ENCODE measurements around the gene AFF1. TPM values are rescaled to one million over a fixed set of nuclear protein-coding genes. Genes with fewer than 3 reads are reported as not detected.

Gene AFF1
- total RNA-seq, 1 experiment from 2014 or later: 93.4 TPM

DNA sequence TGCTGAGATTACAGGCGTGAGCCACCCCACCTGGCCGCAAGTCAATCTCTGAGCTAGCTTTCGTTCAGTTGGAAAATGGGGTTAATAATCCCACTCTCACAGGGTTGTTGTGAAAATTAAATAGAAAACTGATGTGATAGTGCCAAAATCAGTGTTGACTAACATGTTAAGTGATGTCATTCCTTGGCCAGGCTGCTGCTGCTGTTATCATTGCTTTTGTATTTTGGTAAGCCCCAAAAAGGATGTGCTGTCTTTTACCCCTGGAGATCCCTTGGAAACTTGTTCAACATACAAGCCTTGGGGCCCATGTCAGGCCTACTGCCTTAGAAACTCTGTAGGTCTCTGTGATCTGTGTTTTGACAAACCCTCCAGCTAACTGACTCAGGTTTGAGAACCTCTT lies 106.3 kb downstream of the AFF1 start:
- Mint-ChIP-seq H3K9me3 (no peaks in the 10 kb centered on the region), H3K4me3 (no peak overlapping the region), H3K27ac (0 out of 2 replicates have a peak overlapping the region, but pooled peaks have one; percentile 11), H3K36me3 (no peaks in the 10 kb centered on the region), H3K27me3 (ENCODE audit: low read depth) (no peaks in the 10 kb centered on the region), H3K4me1 (peaks cover 42% of the 10 kb centered on the region)
- CTCF ChIA-PET: interaction anchor here (0.7 to 3.1 kb wide), 3 partner anchors 35 to 119 kb away, joined by 3 to 15 read pairs (median 3); no protein-coding TSS in a partner anchor
- POLR2A ChIA-PET: interaction anchor here (1.2 to 1.3 kb wide), 2 partner anchors 11 to 106 kb away, joined by 3 read pairs; partner anchors contain the start of gene AFF1
- ATAC-seq (no peak), DNase-seq (ENCODE audit: low spot score) (no peak)
- TF ChIP-seq GRHL2 (CRISPR knock-in tag; IDR thresholded peaks at IDR 0.05; ENCODE audit: insufficient replicate concordance, severe bottlenecking): no peak

DNA sequence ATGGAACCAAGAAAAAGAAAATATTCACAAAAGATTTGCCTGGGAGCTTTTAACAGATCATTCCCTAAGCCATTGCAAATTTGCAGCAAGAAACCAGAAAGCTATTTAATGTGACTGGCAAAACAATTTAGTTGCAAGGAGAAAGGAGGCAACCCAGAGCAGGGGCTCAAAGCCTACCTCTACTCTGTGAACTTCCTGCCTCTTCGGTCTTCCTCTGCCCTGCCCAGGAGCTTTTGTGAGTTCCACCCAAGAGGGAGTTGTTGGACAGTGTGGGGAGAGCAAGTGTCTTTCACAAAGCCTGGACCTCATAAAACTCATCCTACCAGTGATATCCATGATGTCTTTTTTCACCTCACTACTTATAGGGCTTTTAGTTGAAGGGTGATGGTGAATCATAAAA lies 107.4 kb downstream of the AFF1 start:
- DNase-seq (ENCODE audit: low spot score) (no peak), ATAC-seq (peak; percentile 13; the same call in 1 of the 2 replicates)
- Mint-ChIP-seq H3K4me1 (peaks cover 31% of the 10 kb centered on the region), H3K9me3 (no peaks in the 10 kb centered on the region), H3K27me3 (ENCODE audit: low read depth) (no peaks in the 10 kb centered on the region), H3K36me3 (peaks cover 10% of the 10 kb centered on the region), H3K27ac (no peak overlapping the region), H3K4me3 (no peak overlapping the region)
- TF ChIP-seq KAT7 (CRISPR knock-in tag; IDR thresholded peaks at IDR 0.05; ENCODE audit: borderline replicate concordance): no peak
- no peak for TF ChIP-seq MXD4 (CRISPR knock-in tag; IDR thresholded peaks at IDR 0.05; ENCODE audit: borderline replicate concordance)
- TF ChIP-seq ETV6 (CRISPR knock-in tag; IDR thresholded peaks at IDR 0.05): no peak
- no peak for TF ChIP-seq NR3C1 (CRISPR knock-in tag; conservative IDR thresholded peaks at IDR 0.05; ENCODE audit: low read depth)
- CTCF ChIA-PET: interaction anchor here (1.2 to 3.1 kb wide), 3 partner anchors 12 to 120 kb away, joined by 3 to 15 read pairs (median 13); no protein-coding TSS in a partner anchor
- POLR2A ChIA-PET: interaction anchor here (1.2 to 1.3 kb wide), 2 partner anchors 10 to 107 kb away, joined by 3 read pairs; partner anchors contain the start of gene AFF1

DNA sequence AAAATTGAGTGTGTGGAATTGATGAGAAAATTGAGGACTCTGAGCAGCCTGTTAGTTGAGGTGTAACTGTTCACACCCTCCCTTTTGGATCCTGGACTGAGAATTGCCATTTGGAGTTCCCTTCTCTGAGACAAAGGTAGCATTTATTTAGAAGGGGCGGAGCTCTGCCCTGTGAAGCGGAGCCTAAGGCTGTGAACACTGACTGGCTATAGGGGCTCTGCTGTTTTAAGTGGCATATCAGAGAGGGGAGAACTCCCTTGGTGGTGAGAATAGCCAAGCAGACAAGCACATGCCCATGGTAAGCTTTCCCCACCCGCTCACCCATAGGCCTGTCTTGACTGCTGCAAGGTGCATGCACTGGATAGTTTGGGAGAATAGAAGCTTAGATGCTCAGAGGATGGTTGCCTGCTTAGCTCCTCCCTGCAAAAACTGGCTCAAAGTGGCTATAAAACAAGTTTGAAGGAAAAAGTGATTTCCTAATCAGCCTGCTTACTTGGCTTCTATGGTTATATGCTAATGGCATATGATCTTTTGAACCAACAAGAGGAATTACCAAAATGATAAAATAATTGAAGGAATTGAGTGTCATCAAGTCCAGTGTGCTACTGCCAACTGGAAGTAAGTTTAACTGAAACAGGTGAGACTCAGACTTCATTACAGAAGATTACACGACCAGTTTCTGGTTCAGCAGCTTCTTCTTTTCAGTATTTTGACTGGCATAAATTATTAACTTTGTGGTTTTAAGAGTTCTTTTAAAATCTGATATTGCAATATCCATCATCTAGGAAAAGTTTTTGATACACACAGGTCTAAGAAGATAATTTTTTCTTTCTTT lies 108.4 kb downstream of the AFF1 start:
- H3K9me3 Mint-ChIP-seq: no peaks in the 10 kb centered on the region
- peaks cover 14% of the 10 kb centered on the region for H3K36me3 Mint-ChIP-seq
- H3K27me3 Mint-ChIP-seq (ENCODE audit: low read depth): no peaks in the 10 kb centered on the region
- TF ChIP-seq ETV6 (CRISPR knock-in tag; IDR thresholded peaks at IDR 0.05) (no peak), JAZF1 (CRISPR knock-in tag; IDR thresholded peaks at IDR 0.05) (no peak)
- TF ChIP-seq, protein P1, sequence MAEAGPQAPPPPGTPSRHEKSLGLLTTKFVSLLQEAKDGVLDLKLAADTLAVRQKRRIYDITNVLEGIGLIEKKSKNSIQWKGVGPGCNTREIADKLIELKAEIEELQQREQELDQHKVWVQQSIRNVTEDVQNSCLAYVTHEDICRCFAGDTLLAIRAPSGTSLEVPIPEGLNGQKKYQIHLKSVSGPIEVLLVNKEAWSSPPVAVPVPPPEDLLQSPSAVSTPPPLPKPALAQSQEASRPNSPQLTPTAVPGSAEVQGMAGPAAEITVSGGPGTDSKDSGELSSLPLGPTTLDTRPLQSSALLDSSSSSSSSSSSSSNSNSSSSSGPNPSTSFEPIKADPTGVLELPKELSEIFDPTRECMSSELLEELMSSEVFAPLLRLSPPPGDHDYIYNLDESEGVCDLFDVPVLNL (CRISPR knock-in tag; IDR thresholded peaks at IDR 0.05; ENCODE audit: borderline replicate concordance, low read depth): no peak
- no peak overlapping the region for H3K4me3 Mint-ChIP-seq
- H3K4me1 Mint-ChIP-seq: peaks cover 29% of the 10 kb centered on the region
- peak; percentile 59 for ATAC-seq
- DNase-seq (ENCODE audit: low spot score): no peak
- POLR2A ChIA-PET: interaction anchor here (0.5 to 0.9 kb wide), 2 partner anchors 8 to 32 kb away, joined by 3 read pairs; no protein-coding TSS in a partner anchor
- H3K27ac Mint-ChIP-seq: no peak overlapping the region
- CTCF ChIA-PET: interaction anchor here (0.8 to 3.1 kb wide), 6 partner anchors 11 to 121 kb away, joined by 3 to 15 read pairs (median 7); no protein-coding TSS in a partner anchor

DNA sequence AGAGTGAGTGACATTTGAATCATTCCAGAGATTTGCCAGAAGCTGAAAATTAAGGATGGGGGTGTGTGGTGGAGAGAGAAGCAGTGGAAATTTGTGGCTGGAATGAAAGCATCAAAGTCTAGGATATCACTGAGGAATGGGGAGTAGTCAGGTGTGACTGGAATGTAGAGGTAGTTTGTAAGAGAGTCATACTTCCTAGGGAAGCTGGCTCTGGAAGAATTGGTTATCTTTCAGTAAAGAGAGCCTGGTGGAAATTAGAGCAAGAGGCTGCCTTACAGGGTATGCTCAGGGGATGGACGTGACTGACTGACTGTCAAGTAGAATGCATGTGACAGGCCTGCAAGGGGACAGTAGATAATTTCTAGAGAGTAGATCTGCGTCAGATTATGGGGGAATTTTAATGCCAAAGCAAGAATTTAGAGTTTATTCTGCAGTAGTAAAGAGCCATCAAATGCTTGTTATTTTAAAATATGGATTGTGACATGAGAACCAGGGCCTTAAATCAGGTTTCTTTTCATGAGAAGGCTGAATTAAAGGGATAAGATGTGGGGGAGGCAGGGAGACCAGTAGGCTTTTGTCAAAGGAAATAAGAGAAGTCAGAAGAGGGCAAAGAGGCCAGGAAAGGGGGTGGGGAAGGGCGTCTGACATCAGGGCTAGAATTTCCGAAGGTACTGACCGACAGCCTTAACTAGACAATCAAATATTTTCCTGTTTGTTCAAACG lies 109.9 kb downstream of the AFF1 start:
- Mint-ChIP-seq H3K36me3 (peaks cover 17% of the 10 kb centered on the region), H3K27me3 (ENCODE audit: low read depth) (no peaks in the 10 kb centered on the region), H3K9me3 (no peaks in the 10 kb centered on the region), H3K4me1 (peaks cover 25% of the 10 kb centered on the region), H3K27ac (no peak overlapping the region), H3K4me3 (no peak overlapping the region)
- CTCF ChIA-PET: interaction anchor here (0.6 to 2.4 kb wide), 3 partner anchors 9 to 85 kb away, joined by 3 to 13 read pairs (median 7); no protein-coding TSS in a partner anchor
- DNase-seq (ENCODE audit: low spot score): no peak
- POLR2A ChIA-PET: interaction anchor here (1.1 kb wide), 1 partner anchor 33 kb away, joined by 3 read pairs; no protein-coding TSS in a partner anchor
- peak; percentile 29 for ATAC-seq
- TF ChIP-seq, protein P2, sequence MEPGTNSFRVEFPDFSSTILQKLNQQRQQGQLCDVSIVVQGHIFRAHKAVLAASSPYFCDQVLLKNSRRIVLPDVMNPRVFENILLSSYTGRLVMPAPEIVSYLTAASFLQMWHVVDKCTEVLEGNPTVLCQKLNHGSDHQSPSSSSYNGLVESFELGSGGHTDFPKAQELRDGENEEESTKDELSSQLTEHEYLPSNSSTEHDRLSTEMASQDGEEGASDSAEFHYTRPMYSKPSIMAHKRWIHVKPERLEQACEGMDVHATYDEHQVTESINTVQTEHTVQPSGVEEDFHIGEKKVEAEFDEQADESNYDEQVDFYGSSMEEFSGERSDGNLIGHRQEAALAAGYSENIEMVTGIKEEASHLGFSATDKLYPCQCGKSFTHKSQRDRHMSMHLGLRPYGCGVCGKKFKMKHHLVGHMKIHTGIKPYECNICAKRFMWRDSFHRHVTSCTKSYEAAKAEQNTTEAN (CRISPR knock-in tag; IDR thresholded peaks at IDR 0.05): no peak
- TF ChIP-seq OVOL2 (CRISPR knock-in tag; IDR thresholded peaks at IDR 0.05; ENCODE audit: borderline replicate concordance) (no peak), TEAD4 (CRISPR knock-in tag; IDR thresholded peaks at IDR 0.05) (no peak), MXD4 (CRISPR knock-in tag; IDR thresholded peaks at IDR 0.05; ENCODE audit: borderline replicate concordance) (no peak)
- TF ChIP-seq, protein P3, sequence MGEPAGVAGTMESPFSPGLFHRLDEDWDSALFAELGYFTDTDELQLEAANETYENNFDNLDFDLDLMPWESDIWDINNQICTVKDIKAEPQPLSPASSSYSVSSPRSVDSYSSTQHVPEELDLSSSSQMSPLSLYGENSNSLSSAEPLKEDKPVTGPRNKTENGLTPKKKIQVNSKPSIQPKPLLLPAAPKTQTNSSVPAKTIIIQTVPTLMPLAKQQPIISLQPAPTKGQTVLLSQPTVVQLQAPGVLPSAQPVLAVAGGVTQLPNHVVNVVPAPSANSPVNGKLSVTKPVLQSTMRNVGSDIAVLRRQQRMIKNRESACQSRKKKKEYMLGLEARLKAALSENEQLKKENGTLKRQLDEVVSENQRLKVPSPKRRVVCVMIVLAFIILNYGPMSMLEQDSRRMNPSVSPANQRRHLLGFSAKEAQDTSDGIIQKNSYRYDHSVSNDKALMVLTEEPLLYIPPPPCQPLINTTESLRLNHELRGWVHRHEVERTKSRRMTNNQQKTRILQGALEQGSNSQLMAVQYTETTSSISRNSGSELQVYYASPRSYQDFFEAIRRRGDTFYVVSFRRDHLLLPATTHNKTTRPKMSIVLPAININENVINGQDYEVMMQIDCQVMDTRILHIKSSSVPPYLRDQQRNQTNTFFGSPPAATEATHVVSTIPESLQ (CRISPR knock-in tag; IDR thresholded peaks at IDR 0.05): no peak
- TF ChIP-seq, protein P4, sequence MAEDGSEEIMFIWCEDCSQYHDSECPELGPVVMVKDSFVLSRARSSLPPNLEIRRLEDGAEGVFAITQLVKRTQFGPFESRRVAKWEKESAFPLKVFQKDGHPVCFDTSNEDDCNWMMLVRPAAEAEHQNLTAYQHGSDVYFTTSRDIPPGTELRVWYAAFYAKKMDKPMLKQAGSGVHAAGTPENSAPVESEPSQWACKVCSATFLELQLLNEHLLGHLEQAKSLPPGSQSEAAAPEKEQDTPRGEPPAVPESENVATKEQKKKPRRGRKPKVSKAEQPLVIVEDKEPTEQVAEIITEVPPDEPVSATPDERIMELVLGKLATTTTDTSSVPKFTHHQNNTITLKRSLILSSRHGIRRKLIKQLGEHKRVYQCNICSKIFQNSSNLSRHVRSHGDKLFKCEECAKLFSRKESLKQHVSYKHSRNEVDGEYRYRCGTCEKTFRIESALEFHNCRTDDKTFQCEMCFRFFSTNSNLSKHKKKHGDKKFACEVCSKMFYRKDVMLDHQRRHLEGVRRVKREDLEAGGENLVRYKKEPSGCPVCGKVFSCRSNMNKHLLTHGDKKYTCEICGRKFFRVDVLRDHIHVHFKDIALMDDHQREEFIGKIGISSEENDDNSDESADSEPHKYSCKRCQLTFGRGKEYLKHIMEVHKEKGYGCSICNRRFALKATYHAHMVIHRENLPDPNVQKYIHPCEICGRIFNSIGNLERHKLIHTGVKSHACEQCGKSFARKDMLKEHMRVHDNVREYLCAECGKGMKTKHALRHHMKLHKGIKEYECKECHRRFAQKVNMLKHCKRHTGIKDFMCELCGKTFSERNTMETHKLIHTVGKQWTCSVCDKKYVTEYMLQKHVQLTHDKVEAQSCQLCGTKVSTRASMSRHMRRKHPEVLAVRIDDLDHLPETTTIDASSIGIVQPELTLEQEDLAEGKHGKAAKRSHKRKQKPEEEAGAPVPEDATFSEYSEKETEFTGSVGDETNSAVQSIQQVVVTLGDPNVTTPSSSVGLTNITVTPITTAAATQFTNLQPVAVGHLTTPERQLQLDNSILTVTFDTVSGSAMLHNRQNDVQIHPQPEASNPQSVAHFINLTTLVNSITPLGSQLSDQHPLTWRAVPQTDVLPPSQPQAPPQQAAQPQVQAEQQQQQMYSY (CRISPR knock-in tag; IDR thresholded peaks at IDR 0.05): no peak

Measured in WTC11 (cell line).